ENCODE results near the gene ZNF845.

Gene ZNF845

GRCh38 chr19:53388168-53388567 lies 54.6 kb downstream of the ZNF845 start:
- Histone ChIP-seq H3K27me3 (replicated peaks; ENCODE audit: insufficient read depth, low read length) (no peaks in the 10 kb centered on the region), H3K4me1 (ENCODE audit: low read length) (no peaks in the 10 kb centered on the region), H3K9me2 (replicated peaks; ENCODE audit: insufficient read depth, low read length) (no peaks in the 10 kb centered on the region), H3K9me3 (replicated peaks; ENCODE audit: insufficient read depth, low read length) (no peaks in the 10 kb centered on the region), H2AFZ (ENCODE audit: low read length) (no peak overlapping the region), H3K4me3 (ENCODE audit: low read length) (no peak overlapping the region), H3K79me2 (ENCODE audit: low read length) (no peaks in the 10 kb centered on the region), H4K20me1 (ENCODE audit: insufficient read depth, low read length) (no peaks in the 10 kb centered on the region), H3K36me3 (replicated peaks; ENCODE audit: insufficient read depth, low read length) (no peaks in the 10 kb centered on the region), H3F3A (ENCODE audit: insufficient read depth, low read length) (no peaks in the 10 kb centered on the region), H3K9ac (ENCODE audit: low read length) (no peak overlapping the region), H3K4me2 (ENCODE audit: low read depth, low read length) (no peak overlapping the region), H3K27ac (ENCODE audit: low read length) (no peak overlapping the region)
- DNase-seq: no peak
- TF ChIP-seq CTCF (IDR thresholded peaks at IDR 0.05; ENCODE audit: low read length): no peak
- no peak for TF ChIP-seq EZH2phosphoT487 (IDR thresholded peaks at IDR 0.05; ENCODE audit: low read length)
- no peak for TF ChIP-seq EZH2 (optimal IDR thresholded peaks at IDR 0.05; ENCODE audit: low read depth, low read length)

GRCh38 chr19:53388904-53389303 lies 55.4 kb downstream of the ZNF845 start:
- no peaks in the 10 kb centered on the region for H3K27me3 ChIP-seq (replicated peaks; ENCODE audit: insufficient read depth, low read length)
- no peaks in the 10 kb centered on the region for H3K9me3 ChIP-seq (replicated peaks; ENCODE audit: insufficient read depth, low read length)
- no peak overlapping the region for H3K4me2 ChIP-seq (ENCODE audit: low read depth, low read length)
- H3F3A ChIP-seq (ENCODE audit: insufficient read depth, low read length): no peaks in the 10 kb centered on the region
- H4K20me1 ChIP-seq (ENCODE audit: insufficient read depth, low read length): no peaks in the 10 kb centered on the region
- DNase-seq: no peak
- no peaks in the 10 kb centered on the region for H3K36me3 ChIP-seq (replicated peaks; ENCODE audit: insufficient read depth, low read length)
- no peak overlapping the region for H3K9ac ChIP-seq (ENCODE audit: low read length)
- H3K9me2 ChIP-seq (replicated peaks; ENCODE audit: insufficient read depth, low read length): no peaks in the 10 kb centered on the region
- H3K27ac ChIP-seq (ENCODE audit: low read length): no peak overlapping the region
- no peak overlapping the region for H3K4me3 ChIP-seq (ENCODE audit: low read length)
- no peaks in the 10 kb centered on the region for H3K79me2 ChIP-seq (ENCODE audit: low read length)
- no peaks in the 10 kb centered on the region for H3K4me1 ChIP-seq (ENCODE audit: low read length)
- no peak for TF ChIP-seq EZH2 (optimal IDR thresholded peaks at IDR 0.05; ENCODE audit: low read depth, low read length)
- TF ChIP-seq CTCF (IDR thresholded peaks at IDR 0.05; ENCODE audit: low read length): no peak
- TF ChIP-seq EZH2phosphoT487 (IDR thresholded peaks at IDR 0.05; ENCODE audit: low read length): no peak
- no peak overlapping the region for H2AFZ ChIP-seq (ENCODE audit: low read length)

DNA sequence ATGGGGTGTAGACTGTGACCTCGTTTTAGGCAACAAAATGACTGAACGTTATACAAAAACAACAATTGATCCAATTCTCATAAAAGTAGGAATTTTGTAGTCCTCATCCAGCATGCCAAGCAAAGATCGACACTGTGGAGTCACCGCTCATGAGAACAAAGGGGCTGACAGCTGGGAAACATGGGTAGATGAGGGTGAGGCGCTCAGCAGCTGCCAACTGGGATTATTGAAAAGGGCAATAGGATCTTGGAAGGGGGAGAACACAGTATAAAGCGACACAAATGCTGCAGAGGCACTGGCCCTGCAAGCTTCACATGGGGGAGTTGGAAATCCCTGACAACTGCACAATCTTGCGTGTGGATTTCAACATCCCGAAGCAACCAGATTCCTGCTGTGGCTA lies 56.0 kb downstream of the ZNF845 start:
- Histone ChIP-seq H3K9ac (ENCODE audit: low read length) (no peak overlapping the region), H3K4me1 (ENCODE audit: low read length) (no peaks in the 10 kb centered on the region), H3K4me3 (ENCODE audit: low read length) (no peak overlapping the region), H3K4me2 (ENCODE audit: low read depth, low read length) (no peak overlapping the region), H3K9me3 (replicated peaks; ENCODE audit: insufficient read depth, low read length) (no peaks in the 10 kb centered on the region), H3K27me3 (replicated peaks; ENCODE audit: insufficient read depth, low read length) (no peaks in the 10 kb centered on the region), H2AFZ (ENCODE audit: low read length) (no peak overlapping the region), H3K27ac (ENCODE audit: low read length) (no peak overlapping the region), H3K79me2 (ENCODE audit: low read length) (no peaks in the 10 kb centered on the region), H3K36me3 (replicated peaks; ENCODE audit: insufficient read depth, low read length) (no peaks in the 10 kb centered on the region), H3K9me2 (replicated peaks; ENCODE audit: insufficient read depth, low read length) (no peaks in the 10 kb centered on the region), H3F3A (ENCODE audit: insufficient read depth, low read length) (no peaks in the 10 kb centered on the region), H4K20me1 (ENCODE audit: insufficient read depth, low read length) (no peaks in the 10 kb centered on the region)
- TF ChIP-seq EZH2phosphoT487 (IDR thresholded peaks at IDR 0.05; ENCODE audit: low read length) (no peak), CTCF (IDR thresholded peaks at IDR 0.05; ENCODE audit: low read length) (no peak), EZH2 (optimal IDR thresholded peaks at IDR 0.05; ENCODE audit: low read depth, low read length) (no peak)
- DNase-seq: no peak
